Mesothelial cell of epicardium (in vitro differentiated cells): Measurements from ENCODE around the gene CD151. TPM values are rescaled to one million over a fixed set of nuclear protein-coding genes. Genes with fewer than 3 reads are reported as not detected.

ENCODE experiments used
- DNase-seq, 2 experiments: peaks; one replicate each; pipeline ENCODE4 v3.0.0; 2021; ENCODE audit warnings: low spot score in 2 of 2; ENCODE audit not compliant: unreplicated experiment in 2 of 2
- H3K27ac Mint-ChIP-seq: 2 replicates; pipeline ENCODE4 v1.8.0; 2021; ENCODE audit warnings: mixed read lengths
- H3K27me3 Mint-ChIP-seq: 2 replicates; pipeline ENCODE4 v1.8.0; 2021; ENCODE audit warnings: low read depth, mixed read lengths
- H3K36me3 Mint-ChIP-seq: 2 replicates; pipeline ENCODE4 v1.8.0; 2021; ENCODE audit warnings: mixed read lengths
- H3K4me1 Mint-ChIP-seq: 2 replicates; pipeline ENCODE4 v1.8.0; 2021; ENCODE audit warnings: mixed read lengths
- H3K4me3 Mint-ChIP-seq: 2 replicates; pipeline ENCODE4 v1.8.0; 2021; ENCODE audit warnings: mild to moderate bottlenecking, moderate library complexity, mixed read lengths
- H3K9me3 Mint-ChIP-seq: 2 replicates; pipeline ENCODE4 v1.8.0; 2021; ENCODE audit warnings: mixed read lengths
- total RNA-seq: library from RNA; stranded (reverse); gene quantifications from 3 replicates; pipeline ENCODE4 v1.2.1, GENCODE V29; 2021
- TF ChIP-seq, protein P1 (sequence below): fragments of 200-600 bp; sonication (generic); IDR thresholded peaks from one replicate; pipeline ENCODE4 v1.5.0; 2021; ENCODE audit warnings: antibody characterized with exemption; ENCODE audit not compliant: unreplicated experiment

The CD151 gene
- total RNA-seq, 1 donor from 2014 or later, result 125 TPM

DNA sequence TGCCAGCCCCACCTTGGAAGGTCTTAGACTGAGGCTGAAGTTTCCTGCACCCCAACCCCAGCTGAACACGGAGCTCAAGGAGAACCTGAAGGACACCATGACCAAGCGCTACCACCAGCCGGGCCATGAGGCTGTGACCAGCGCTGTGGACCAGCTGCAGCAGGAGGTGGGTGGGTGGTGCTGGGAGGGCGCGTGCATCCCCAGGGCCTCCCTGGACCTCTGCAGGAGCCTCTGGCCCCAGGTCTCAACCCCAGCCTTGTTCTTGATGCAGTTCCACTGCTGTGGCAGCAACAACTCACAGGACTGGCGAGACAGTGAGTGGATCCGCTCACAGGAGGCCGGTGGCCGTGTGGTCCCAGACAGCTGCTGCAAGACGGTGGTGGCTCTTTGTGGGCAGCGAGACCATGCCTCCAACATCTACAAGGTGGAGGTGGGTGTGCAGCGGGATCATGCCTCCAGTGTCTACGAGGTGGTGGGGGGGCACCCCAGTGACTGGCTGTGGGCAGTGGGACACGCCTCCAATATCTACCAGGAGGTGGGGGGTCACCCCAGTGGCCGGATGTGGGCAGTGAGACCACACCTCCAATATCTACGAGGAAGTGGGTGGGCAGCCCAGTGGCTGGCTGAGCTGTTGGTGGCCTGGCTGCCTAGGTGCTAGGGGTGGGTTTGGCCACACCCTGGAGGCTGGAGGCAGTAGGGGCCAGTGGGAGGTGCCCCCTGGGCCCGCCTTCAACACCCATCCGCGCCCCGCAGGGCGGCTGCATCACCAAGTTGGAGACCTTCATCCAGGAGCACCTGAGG lies 4.6 kb downstream of the CD151 start:
- Mint-ChIP-seq H3K27ac (no peak overlapping the region), H3K36me3 (no peaks in the 10 kb centered on the region), H3K4me1 (peaks cover 21% of the 10 kb centered on the region), H3K9me3 (no peaks in the 10 kb centered on the region), H3K4me3 (no peak overlapping the region), H3K27me3 (peaks cover under 1% of the 10 kb centered on the region)
- TF ChIP-seq, protein P1, sequence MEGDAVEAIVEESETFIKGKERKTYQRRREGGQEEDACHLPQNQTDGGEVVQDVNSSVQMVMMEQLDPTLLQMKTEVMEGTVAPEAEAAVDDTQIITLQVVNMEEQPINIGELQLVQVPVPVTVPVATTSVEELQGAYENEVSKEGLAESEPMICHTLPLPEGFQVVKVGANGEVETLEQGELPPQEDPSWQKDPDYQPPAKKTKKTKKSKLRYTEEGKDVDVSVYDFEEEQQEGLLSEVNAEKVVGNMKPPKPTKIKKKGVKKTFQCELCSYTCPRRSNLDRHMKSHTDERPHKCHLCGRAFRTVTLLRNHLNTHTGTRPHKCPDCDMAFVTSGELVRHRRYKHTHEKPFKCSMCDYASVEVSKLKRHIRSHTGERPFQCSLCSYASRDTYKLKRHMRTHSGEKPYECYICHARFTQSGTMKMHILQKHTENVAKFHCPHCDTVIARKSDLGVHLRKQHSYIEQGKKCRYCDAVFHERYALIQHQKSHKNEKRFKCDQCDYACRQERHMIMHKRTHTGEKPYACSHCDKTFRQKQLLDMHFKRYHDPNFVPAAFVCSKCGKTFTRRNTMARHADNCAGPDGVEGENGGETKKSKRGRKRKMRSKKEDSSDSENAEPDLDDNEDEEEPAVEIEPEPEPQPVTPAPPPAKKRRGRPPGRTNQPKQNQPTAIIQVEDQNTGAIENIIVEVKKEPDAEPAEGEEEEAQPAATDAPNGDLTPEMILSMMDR, result no peak
- DNase-seq, result no peak

- Mint-ChIP-seq H3K4me3 (no peak overlapping the region), H3K9me3 (no peaks in the 10 kb centered on the region), H3K36me3 (no peaks in the 10 kb centered on the region), H3K27ac (no peak overlapping the region), H3K27me3 (no peaks in the 10 kb centered on the region), H3K4me1 (peaks cover 21% of the 10 kb centered on the region)
- TF ChIP-seq, protein P1, result no peak
- DNase-seq, result no peak
Measured at GRCh38 chr11:837990-838307, 5.2 kb downstream of the CD151 start.

DNA sequence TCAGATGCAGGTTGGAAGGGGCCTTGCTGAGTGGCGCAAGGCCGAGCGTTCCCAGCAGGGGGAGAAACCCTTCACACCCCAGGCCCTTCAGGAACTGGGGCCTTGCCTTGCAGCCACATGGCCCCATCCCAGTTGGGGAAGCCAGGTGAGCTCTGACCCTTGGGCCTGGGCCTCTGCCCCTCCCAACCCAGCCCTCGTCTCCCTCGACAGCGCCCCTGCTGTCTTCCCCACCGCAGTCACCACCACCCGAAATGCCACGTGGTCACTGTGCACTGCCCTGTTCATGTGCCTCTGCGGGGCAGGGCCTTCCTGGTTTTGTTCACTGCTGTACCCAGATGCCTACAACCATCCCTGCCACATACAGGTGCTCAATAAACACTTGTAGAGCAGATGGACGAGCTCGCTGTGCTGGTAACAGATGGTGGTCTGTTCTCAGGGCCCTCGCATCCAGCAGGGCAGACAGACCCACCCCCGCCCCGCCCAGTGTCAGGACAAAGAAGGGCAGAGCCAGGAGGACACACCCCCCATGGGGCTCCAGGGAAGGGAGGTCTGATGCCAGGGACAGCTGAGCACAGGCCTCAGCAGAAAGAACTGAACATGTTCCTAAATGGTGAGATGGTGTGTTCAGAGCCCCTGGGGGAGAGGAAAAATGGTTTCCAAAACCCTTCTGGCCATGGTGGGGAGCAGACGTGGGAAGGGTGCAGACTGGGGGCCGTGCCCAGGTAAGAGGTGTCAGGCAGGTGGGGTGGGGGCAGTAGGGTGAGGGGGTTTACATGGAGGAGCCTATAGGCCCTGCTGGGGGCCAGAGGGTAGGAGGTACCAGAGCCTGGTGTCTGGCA lies 5.9 kb downstream of the CD151 start:
- no peaks in the 10 kb centered on the region for H3K27me3 Mint-ChIP-seq
- no peak overlapping the region for H3K27ac Mint-ChIP-seq
- no peaks in the 10 kb centered on the region for H3K36me3 Mint-ChIP-seq
- peaks cover 22% of the 10 kb centered on the region for H3K4me1 Mint-ChIP-seq
- no peak overlapping the region for H3K4me3 Mint-ChIP-seq
- DNase-seq, result no peak
- TF ChIP-seq, protein P1, result no peak
- H3K9me3 Mint-ChIP-seq, result no peaks in the 10 kb centered on the region

- no peaks in the 10 kb centered on the region for H3K9me3 Mint-ChIP-seq
- TF ChIP-seq, protein P1, result no peak
- H3K27ac Mint-ChIP-seq, result no peak overlapping the region
- H3K36me3 Mint-ChIP-seq, result no peaks in the 10 kb centered on the region
- no peaks in the 10 kb centered on the region for H3K27me3 Mint-ChIP-seq
- DNase-seq, result no peak
- peaks cover 22% of the 10 kb centered on the region for H3K4me1 Mint-ChIP-seq
- H3K4me3 Mint-ChIP-seq, result no peak overlapping the region
Measured at GRCh38 chr11:839280-839623, 6.5 kb downstream of the CD151 start.

DNA sequence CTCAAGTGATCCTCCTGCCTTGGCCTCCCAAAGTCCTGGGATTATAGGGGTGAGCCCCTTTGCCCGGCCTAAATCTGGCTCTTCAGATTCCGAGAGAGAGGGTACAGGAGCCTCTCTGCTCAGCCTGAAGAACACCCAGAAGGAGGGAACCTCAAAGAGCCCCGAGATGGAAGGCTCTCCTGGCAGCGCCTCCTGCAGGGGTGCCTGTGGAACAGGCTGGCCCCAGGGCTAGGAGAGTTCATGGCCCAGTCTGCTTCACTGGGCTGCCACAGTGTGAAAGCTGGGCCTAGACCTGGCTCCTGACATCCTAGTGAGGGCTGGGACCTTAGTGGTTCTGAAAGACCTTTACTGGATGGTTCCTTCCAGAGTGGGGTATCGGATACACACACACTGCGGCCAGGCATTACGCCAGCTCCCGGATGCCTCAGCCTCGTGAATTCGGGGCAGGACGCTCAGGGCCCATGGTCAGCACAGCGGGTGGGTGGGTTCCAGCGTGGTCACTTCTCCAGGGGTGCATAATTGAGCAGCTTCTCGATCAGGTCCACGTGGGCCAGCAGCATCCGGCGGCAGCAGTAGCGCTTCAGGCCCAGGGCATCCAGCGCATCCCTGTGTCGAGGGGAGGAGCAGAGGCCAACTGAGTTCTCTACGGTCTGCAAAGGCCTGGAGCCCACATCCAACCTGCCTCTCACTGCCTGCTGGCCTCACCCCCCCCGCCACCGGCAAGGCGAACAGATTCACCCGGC lies 7.3 kb downstream of the CD151 start:
- peaks cover 27% of the 10 kb centered on the region for H3K4me1 Mint-ChIP-seq
- TF ChIP-seq, protein P1, result no peak
- H3K36me3 Mint-ChIP-seq, result no peaks in the 10 kb centered on the region
- H3K4me3 Mint-ChIP-seq, result peak overlapping the region; percentile 83
- no peak for DNase-seq
- no peaks in the 10 kb centered on the region for H3K9me3 Mint-ChIP-seq
- no peaks in the 10 kb centered on the region for H3K27me3 Mint-ChIP-seq
- H3K27ac Mint-ChIP-seq, result no peak overlapping the region
